ENCODE measurements around the gene NAT14. TPM values are rescaled to one million over a fixed set of nuclear protein-coding genes. Genes with fewer than 3 reads are reported as not detected.

The NAT14 gene
- polyA plus RNA-seq, 12 donors, result 15.8 to 381 (median 24.4) TPM

DNA sequence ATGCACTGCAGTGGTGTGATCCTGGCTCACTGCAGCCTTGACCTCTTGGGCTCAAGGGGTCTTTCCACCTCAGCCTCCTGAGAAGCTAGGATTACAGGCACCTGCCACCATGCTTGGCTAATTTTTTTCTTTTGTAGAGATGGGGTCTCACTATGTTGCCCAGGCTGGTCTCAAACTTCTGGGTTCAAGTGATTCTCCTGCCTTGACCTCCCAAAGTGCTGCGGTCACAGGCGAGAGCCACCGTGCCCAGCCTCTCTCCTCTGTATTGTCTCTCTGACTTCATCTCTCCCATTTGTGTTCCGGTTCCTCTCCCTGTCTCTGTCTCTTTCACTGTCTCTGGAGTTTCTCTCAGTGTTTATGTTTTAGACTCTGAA, 18.8 kb upstream of the NAT14 start:
- DNase-seq, result no peak

DNA sequence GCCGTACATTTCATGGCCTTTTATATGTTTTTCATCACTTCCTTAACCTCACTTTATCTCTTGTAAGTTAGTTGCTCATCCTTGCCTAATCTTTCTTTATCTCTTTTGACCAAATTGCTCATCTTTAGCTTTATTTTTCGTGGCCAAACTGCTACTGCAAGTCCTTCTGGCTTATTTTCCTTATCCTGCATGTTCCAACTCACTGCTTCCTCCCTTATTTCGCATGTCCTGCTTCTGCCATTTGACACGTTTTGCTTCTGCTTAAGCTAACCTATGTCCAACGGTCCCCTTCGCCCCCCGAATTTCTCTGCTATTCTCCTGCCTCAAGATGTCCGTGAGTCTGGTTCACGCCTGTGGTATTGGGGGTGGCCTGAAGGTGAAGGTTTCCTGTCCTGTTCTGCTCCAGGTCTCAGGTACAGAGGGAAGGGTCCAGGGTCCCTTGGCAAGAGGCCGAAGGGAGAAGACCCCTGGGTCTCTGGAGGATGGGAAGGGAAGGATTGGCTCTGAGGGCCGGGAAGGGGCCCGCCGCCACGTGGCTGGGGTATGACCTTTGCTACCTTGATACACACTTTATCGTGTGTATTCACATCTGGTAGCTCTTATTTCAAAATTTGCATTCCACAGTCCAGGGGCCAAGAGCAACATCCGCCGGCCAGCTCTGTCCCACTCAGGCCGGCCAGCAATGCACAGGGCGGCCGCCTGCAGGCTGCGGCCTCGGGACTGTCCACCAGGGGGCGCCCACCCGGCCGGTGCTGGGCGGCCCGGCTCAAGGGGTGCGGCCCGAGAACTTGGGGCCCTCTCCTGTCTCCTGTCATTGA, 17.5 kb upstream of the NAT14 start:
- peak; percentile 75 for DNase-seq

GRCh38 chr19:55468054-55468393, 17.0 kb upstream of the NAT14 start:
- no peak for DNase-seq

DNA sequence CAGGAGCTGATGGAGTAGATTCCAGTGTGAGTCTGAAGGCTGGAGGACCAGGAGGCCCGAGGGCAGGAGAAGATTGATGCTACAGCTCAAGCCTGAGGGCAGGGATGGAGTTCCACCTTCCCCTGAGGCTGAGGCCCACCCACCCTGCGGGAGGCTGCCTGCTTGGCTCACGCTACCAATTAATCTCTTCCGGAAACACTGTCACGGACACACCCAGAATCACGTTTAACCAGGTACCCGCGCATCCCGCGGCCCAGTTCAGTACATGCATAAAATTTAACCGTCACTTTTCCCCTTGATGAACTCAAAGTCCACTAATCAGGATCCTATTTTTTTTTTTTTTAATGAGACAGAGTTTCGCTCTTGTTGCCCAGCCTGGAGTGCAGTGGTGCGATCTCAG, 13.7 kb upstream of the NAT14 start:
- no peak for DNase-seq

- DNase-seq, result no peak
Observed at GRCh38 chr19:55472463-55472862, 12.5 kb upstream of the NAT14 start.

DNA sequence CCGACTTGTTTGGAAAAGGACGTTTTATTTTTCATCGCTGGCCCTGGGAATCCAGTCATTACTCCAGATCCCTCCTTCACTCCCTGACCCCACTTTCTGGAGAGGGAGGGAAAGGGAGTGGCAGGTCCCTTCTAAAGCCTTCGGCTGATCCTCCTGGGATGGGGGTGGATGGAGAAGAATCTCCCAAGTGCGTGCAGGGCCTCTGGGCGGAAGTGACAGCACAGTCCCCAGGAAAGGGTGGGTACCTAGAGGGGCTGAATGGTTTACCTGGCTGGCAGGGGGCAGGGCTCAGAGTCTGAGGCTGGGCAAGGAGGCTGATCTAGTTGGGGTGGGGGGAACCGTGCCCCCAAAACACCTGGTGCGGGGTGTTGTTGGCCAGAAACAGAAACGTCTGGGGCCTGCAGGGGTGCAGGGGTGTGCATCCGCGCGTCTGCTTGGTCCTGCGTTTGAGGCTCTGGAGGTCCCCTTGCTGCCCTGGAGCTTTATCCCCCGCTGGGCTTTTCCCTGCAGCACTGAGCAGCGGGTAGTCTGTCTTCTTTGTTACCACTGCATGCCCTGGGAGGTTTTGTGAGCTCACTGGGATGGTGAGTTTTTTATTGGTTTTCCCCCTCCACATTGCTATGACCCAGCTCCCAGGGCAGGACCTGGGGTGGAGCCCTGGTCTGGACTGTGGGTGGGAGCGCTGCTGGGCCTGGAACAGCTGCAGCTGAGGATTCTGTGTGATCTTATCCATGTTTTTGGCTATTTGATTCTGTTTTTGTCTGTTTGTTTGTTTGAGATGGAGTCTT, 11.6 kb upstream of the NAT14 start:
- DNase-seq, result no peak

DNA sequence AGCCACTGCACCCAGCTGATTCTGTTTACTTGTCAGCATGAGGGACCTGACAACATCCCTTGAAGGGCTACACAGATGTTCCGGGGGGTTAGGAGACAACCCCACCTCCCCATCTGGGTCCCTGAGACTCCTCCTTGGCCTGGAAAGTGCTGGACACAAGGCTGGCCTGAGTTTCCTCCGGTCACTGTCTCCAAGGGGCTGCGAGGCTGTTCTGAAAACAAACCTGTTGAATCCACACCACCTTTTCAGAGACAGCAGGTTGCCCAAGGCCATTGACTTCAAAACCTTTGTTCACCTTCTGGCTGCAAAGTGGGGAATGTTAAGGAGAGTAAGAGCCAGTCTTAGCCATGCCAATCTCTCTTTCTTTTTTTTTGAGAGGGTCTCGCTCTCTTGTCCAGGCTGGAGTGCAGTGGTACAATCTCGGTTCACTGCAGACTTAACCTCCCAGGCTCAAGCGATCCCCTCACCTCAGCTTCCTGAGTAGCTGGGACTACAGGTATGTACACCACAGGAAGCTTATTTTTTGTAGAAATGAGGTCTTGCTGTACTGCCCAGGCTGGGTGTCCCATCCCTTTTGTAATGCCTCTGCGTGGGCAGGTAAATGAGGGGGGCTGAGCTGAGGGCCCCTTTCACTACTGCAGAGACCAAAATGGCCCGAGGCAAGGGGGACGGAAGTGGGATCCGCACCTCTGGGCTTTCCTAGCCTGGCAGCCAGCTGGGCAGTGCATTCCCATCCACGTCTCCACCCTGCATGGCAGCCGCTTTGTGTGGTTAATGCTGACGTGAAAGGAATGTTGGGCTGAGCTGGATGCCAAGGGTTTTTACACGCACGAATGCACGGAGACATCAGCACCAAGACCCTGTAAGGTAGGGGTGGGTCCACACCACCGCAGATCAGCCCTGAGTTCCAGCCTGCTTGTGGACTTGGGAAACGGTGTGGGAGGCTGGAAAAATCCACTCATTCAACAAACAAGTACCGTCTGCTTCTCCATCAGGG, 10.4 kb upstream of the NAT14 start:
- no peak for DNase-seq

GRCh38 chr19:55476100-55476775, 8.8 kb upstream of the NAT14 start, which contains the start of gene ZNF628:
ZNF628 (plus strand) TSS chr19:55476617; CDS start chr19:55479911, 3,294 bp downstream.
- DNase-seq, result peak; percentile 99

- no peak for DNase-seq
Observed at GRCh38 chr19:55477905-55478304, 7.1 kb upstream of the NAT14 start.

GRCh38 chr19:55478364-55478763, 6.6 kb upstream of the NAT14 start:
- no peak for DNase-seq

DNA sequence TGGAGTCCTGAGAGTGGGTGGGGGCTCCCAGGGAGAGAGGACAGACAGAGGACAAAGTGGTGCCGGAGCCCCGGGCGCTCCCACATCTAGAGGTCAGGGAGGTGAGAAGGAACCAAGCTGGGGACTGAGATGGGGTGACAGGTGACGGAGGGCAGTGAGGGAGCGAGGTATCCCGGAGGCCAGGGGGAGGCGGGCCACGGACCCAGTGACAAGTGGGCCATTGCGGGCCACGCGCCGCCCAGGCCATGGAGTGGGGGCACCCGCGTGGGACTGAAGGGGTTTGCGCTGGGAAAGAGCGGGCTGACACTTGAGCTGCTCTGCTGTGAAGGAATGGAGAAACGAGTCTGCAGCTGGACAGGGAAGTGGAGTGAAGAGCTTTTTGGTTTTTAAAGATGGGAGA, 5.9 kb upstream of the NAT14 start:
- DNase-seq, result no peak

GRCh38 chr19:55479451-55480230, 5.3 kb upstream of the NAT14 start:
- no peak for DNase-seq

- no peak for DNase-seq
Observed at GRCh38 chr19:55481148-55481793, 3.7 kb upstream of the NAT14 start.

DNA sequence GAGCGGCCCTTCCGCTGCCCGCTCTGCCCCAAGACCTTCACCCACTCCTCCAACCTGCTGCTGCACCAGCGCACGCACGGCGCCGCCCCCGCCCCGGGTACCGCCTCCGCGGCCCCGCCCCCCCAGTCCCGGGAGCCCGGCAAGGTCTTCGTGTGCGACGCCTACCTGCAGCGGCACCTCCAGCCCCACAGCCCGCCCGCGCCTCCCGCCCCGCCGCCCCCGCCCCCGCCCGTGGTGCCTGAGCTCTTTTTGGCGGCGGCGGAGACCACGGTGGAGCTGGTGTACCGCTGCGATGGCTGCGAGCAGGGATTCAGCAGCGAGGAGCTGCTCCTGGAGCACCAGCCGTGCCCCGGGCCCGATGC, 3.2 kb upstream of the NAT14 start:
- DNase-seq, result no peak

DNA sequence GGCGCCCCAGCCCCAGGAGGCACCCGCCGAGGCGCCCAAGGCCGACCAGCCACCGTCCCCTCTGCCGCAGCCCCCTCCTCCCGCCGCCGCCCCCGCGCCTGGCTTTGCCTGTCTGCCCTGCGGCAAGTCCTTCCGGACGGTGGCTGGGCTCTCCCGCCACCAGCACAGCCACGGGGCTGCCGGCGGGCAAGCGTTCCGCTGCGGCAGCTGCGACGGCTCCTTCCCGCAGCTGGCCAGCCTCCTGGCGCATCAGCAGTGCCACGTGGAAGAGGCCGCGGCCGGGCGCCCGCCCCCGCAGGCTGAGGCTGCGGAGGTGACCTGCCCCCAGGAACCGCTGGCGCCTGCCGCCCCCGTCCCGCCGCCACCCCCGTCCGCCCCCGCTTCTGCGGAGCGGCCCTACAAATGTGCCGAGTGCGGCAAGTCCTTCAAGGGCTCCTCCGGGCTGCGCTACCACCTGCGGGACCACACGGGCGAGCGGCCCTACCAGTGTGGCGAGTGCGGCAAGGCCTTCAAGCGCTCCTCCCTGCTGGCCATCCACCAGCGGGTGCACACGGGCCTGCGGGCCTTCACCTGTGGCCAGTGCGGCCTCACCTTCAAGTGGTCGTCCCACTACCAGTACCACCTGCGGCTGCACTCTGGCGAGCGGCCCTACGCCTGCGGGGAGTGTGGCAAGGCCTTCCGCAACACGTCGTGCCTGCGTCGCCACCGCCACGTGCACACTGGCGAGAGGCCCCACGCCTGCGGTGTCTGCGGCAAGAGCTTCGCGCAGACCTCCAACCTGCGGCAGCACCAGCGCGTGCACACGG, 2.6 kb upstream of the NAT14 start:
- DNase-seq, result no peak

- DNase-seq, result no peak
Observed at GRCh38 chr19:55482967-55483705, 1.9 kb upstream of the NAT14 start.

GRCh38 chr19:55483706-55484592, 1.0 kb upstream of the NAT14 start:
- no peak for DNase-seq
